Stomach (tissue), 9 donors: ENCODE measurements around the gene SCNN1B. TPM values are rescaled to one million over a fixed set of nuclear protein-coding genes. Genes with fewer than 3 reads are reported as not detected.
"Not testable (repeated sequence)": the region's sequence is repeated elsewhere in the genome, so short reads cannot be mapped to it uniquely, and the experiment has no call there.

Source experiments
- DNase-seq, 2 donors: peaks; one replicate each; pipeline versions ENCODE4 v3.0.0 to v3.0.0-alpha.2; 2013 to 2019
- H3K27ac ChIP-seq, 5 donors: fragments of 200-600 bp in 4 of 5; sonication (generic) in 4 of 5; one replicate each; pipeline ENCODE4 v1.5.1; 2013 to 2019; ENCODE audit warnings: mild to moderate bottlenecking in 1 of 5, moderate library complexity in 1 of 5
- H3K27me3 ChIP-seq, 3 donors: fragments of 200-600 bp; sonication (generic); one replicate each; pipeline ENCODE4 v1.5.1; 2017 to 2019; ENCODE audit warnings: mixed run types in 1 of 3
- H3K36me3 ChIP-seq, 4 donors: fragments of 200-600 bp; sonication (generic); 1 replicate in 3 of 4; 2 replicates in 1 of 4; pipeline ENCODE4 v1.5.1; 2016 to 2019
- H3K4me1 ChIP-seq, 4 donors: fragments of 200-600 bp; sonication (generic); one replicate each; pipeline ENCODE4 v1.5.1; 2016 to 2019
- H3K4me3 ChIP-seq, 4 donors: fragments of 200-600 bp; sonication (generic) in 3 of 4; one replicate each; pipeline ENCODE4 v1.5.1; 2016 to 2019; ENCODE audit warnings: mild to moderate bottlenecking in 1 of 4
- H3K9me3 ChIP-seq, 4 donors: fragments of 200-600 bp; sonication (generic); one replicate each; pipeline ENCODE4 v1.5.1; 2016 to 2019
- CTCF ChIP-seq, 7 experiments: fragments of 450-650 bp in 4 of 7; fragments of 200-600 bp in 3 of 7; sonication (generic) in 3 of 7; IDR thresholded peaks; one replicate each; pipeline ENCODE4 v1.5.1; 2016 to 2019; ENCODE audit warnings: antibody characterized with exemption in 7 of 7, control low read depth in 2 of 7, mild to moderate bottlenecking in 1 of 7
- EP300 ChIP-seq: sonication (generic); formaldehyde crosslinking; IDR thresholded peaks from one replicate; pipeline ENCODE4 v1.6.1; 2017; ENCODE audit warnings: antibody characterized with exemption
- POLR2A ChIP-seq, 4 donors: fragments of 450-650 bp; IDR thresholded peaks; one replicate each; pipeline ENCODE4 v1.6.1; 2016; ENCODE audit warnings: antibody characterized with exemption in 4 of 4, control low read depth in 2 of 4, mild to moderate bottlenecking in 1 of 4, moderate library complexity in 1 of 4
- POLR2AphosphoS5 ChIP-seq, 3 donors: sonication (generic); formaldehyde crosslinking; IDR thresholded peaks; one replicate each; pipeline ENCODE4 v1.6.1; 2016; ENCODE audit warnings: antibody characterized with exemption in 3 of 3
- WGBS, 5 donors: extraction: QIAGEN DNeasy Blood & Tissue Kit in 3 of 5; methylation state at CpG; one replicate each; pipeline versions ENCODE4 v1.1.5 to v1.1.7; 2013 to 2018; 5-methylcytosine and 5-hydroxymethylcytosine counted together
- intact Hi-C: fragments of 100-400 bp; cut with DNase I; formaldehyde crosslinking; loops from one replicate; pipeline ENCODE4 v1.15.1; 2023; ENCODE audit warnings: low total_unique reads
- polyA plus RNA-seq, 3 donors: library from polyadenylated mRNA; stranded (reverse); fragments of 200-250 nt; gene quantifications; one replicate each; pipeline ENCODE4 v1.2.3, GENCODE V29; 2013
- total RNA-seq, 5 donors: library from RNA; depleted of rRNA; stranded (reverse); fragments of >200 nt; gene quantifications; one replicate each; pipeline versions ENCODE4 v1.1.0 to v1.2.3, GENCODE V29; 2014 to 2016
- donor health status: healthy with polysubstance abuse.
- donor health status: Bipolar disorder and iron deficiency.
- donor health status: healthy.

Gene SCNN1B
- total and polyA plus RNA-seq, 8 donors = 4.1 to 97.3 (median 21.8) TPM

GRCh38 chr16:23365602-23366240 lies 63.6 kb downstream of the SCNN1B start:
- Histone ChIP-seq H3K27me3 (peaks cover 0 to 18% (median 0%) of the 10 kb centered on the region in 3 donors), H3K27ac (no peak overlapping the region), H3K9me3 (no peaks in the 10 kb centered on the region), H3K4me1 (peaks cover 11 to 31% (median 16%) of the 10 kb centered on the region in 4 donors), H3K36me3 (no peaks in the 10 kb centered on the region), H3K4me3 (no peak overlapping the region)
- TF ChIP-seq POLR2A (IDR thresholded peaks at IDR 0.05) (no peak), POLR2AphosphoS5 (IDR thresholded peaks at IDR 0.05) (no peak), CTCF (IDR thresholded peaks at IDR 0.05) (no peak), EP300 (no peak)
- intact Hi-C loops = no loop called here
- DNase-seq = peak in 1 of 2 donors; percentile 51
- WGBS, 5 donors = 13 to 28% (median 23%) methylated on average over 5 of the region's 5 CpGs

- H3K9me3 ChIP-seq, H3K4me3 ChIP-seq, H3K27ac ChIP-seq, DNase-seq, intact Hi-C loops, H3K36me3 ChIP-seq: not testable (repeated sequence)
- peaks cover 0 to 24% (median 0%) of the 10 kb centered on the region in 3 donors for H3K27me3 ChIP-seq
- peaks cover 11 to 31% (median 16%) of the 10 kb centered on the region in 4 donors for H3K4me1 ChIP-seq
- 81 to 88% (median 83%) methylated on average over 7 of the region's 7 CpGs for WGBS, 5 donors
Measured at GRCh38 chr16:23366341-23366740, 64.2 kb downstream of the SCNN1B start.

GRCh38 chr16:23367564-23367963 lies 65.5 kb downstream of the SCNN1B start:
- peaks cover 0 to 32% (median 0%) of the 10 kb centered on the region in 3 donors for H3K27me3 ChIP-seq
- peaks cover 0 to 4% (median 0%) of the 10 kb centered on the region in 4 donors for H3K36me3 ChIP-seq
- no peaks in the 10 kb centered on the region for H3K9me3 ChIP-seq
- no peak overlapping the region for H3K4me3 ChIP-seq
- H3K4me1 ChIP-seq = peaks cover 5 to 22% (median 10%) of the 10 kb centered on the region in 4 donors
- DNase-seq = no peak
- intact Hi-C loops = no loop called here
- TF ChIP-seq CTCF (IDR thresholded peaks at IDR 0.05) (no peak), EP300 (no peak), POLR2AphosphoS5 (IDR thresholded peaks at IDR 0.05) (no peak), POLR2A (IDR thresholded peaks at IDR 0.05) (no peak)
- H3K27ac ChIP-seq = no peak overlapping the region
- WGBS, 5 donors = 85 to 94% (median 90%) methylated on average over 10 of the region's 10 CpGs

- intact Hi-C loops = no loop called here
- Histone ChIP-seq H3K9me3 (no peaks in the 10 kb centered on the region), H3K4me1 (peaks cover under 1 to 17% (median 5%) of the 10 kb centered on the region in 4 donors), H3K27me3 (peaks cover 0 to 32% (median 0%) of the 10 kb centered on the region in 3 donors), H3K36me3 (peaks cover 0 to 4% (median 0%) of the 10 kb centered on the region in 4 donors), H3K4me3 (no peak overlapping the region), H3K27ac (no peak overlapping the region)
- WGBS, 5 donors = 81 to 97% (median 90%) methylated on average over 7 to 8 of the region's 8 CpGs
- no peak for TF ChIP-seq EP300
- no peak for TF ChIP-seq CTCF (IDR thresholded peaks at IDR 0.05)
- no peak for TF ChIP-seq POLR2AphosphoS5 (IDR thresholded peaks at IDR 0.05)
- TF ChIP-seq POLR2A (IDR thresholded peaks at IDR 0.05) = no peak
- no peak for DNase-seq
Measured at GRCh38 chr16:23367988-23368387, 65.9 kb downstream of the SCNN1B start.

- H3K4me3 ChIP-seq = no peak overlapping the region
- intact Hi-C loops = no loop called here
- 40 to 54% (median 47%) methylated on average over 5 of the region's 5 CpGs for WGBS, 5 donors
- peaks cover 0 to 34% (median 0%) of the 10 kb centered on the region in 3 donors for H3K27me3 ChIP-seq
- peaks cover 0 to 4% (median 0%) of the 10 kb centered on the region in 4 donors for H3K36me3 ChIP-seq
- H3K27ac ChIP-seq = no peak overlapping the region
- H3K4me1 ChIP-seq = peaks cover 0 to 13% (median under 1%) of the 10 kb centered on the region in 4 donors
- no peaks in the 10 kb centered on the region for H3K9me3 ChIP-seq
- no peak for TF ChIP-seq POLR2AphosphoS5 (IDR thresholded peaks at IDR 0.05)
- TF ChIP-seq EP300 = no peak
- no peak for DNase-seq
Measured at GRCh38 chr16:23368469-23368868, 66.4 kb downstream of the SCNN1B start.
